ENCODE data around the gene ZNF556. TPM values are rescaled to one million over a fixed set of nuclear protein-coding genes. Genes with fewer than 3 reads are reported as not detected.

The ZNF556 gene
- total RNA-seq, 2 experiments from 2014 or later: 0.09 TPM; not detected in 1

GRCh38 chr19:2858864-2859263, 8.3 kb upstream of the ZNF556 start:
- no peak for DNase-seq (ENCODE audit: low spot score)
- H3K9me3 ChIP-seq (ENCODE audit: low read length): no peaks in the 10 kb centered on the region
- H3K79me2 ChIP-seq (ENCODE audit: insufficient read depth, low read depth, low read length): no peaks in the 10 kb centered on the region
- no peak overlapping the region for H3K4me2 ChIP-seq (ENCODE audit: low read length)
- H3K4me1 ChIP-seq (ENCODE audit: insufficient read depth, low read length, poor library complexity, severe bottlenecking): peaks cover 3% of the 10 kb centered on the region
- H2AFZ ChIP-seq (ENCODE audit: low read length): no peak overlapping the region
- H4K20me1 ChIP-seq (ENCODE audit: insufficient read depth, low read length): no peaks in the 10 kb centered on the region
- H3K4me3 ChIP-seq (ENCODE audit: low read depth, low read length, poor library complexity, severe bottlenecking): no peak overlapping the region
- H3K36me3 ChIP-seq (ENCODE audit: insufficient read depth, low read length): peaks cover 11% of the 10 kb centered on the region
- TF ChIP-seq EZH2phosphoT487 (IDR thresholded peaks at IDR 0.05; ENCODE audit: borderline replicate concordance, low read depth, low read length) (no peak), CTCF (conservative IDR thresholded peaks at IDR 0.05; ENCODE audit: low read length) (no peak)
- H3K27ac ChIP-seq (ENCODE audit: low read depth, low read length, poor library complexity, severe bottlenecking): no peak overlapping the region
- ChIA-PET CTCF (ENCODE audit: unreplicated experiment) (no interaction called here), POLR2A (no interaction called here)
- H3K9me2 ChIP-seq (ENCODE audit: insufficient read depth, low read length): no peaks in the 10 kb centered on the region
- intact Hi-C loops (cut with micrococcal nuclease; ENCODE audit: unreplicated experiment): no loop called here
- no TSS peak for BruUV-seq (replicated peaks)

- no peak overlapping the region for H3K4me2 ChIP-seq (ENCODE audit: low read length)
- CTCF ChIA-PET (ENCODE audit: unreplicated experiment): no interaction called here
- H3K4me1 ChIP-seq (ENCODE audit: insufficient read depth, low read length, poor library complexity, severe bottlenecking): no peaks in the 10 kb centered on the region
- no peaks in the 10 kb centered on the region for H3K9me2 ChIP-seq (ENCODE audit: insufficient read depth, low read length)
- H3K9me3 ChIP-seq (ENCODE audit: low read length): no peaks in the 10 kb centered on the region
- BruUV-seq (replicated peaks): no TSS peak
- H3K27ac ChIP-seq (ENCODE audit: low read depth, low read length, poor library complexity, severe bottlenecking): no peak overlapping the region
- H3K79me2 ChIP-seq (ENCODE audit: insufficient read depth, low read depth, low read length): no peaks in the 10 kb centered on the region
- POLR2A ChIA-PET: no interaction called here
- no peaks in the 10 kb centered on the region for H4K20me1 ChIP-seq (ENCODE audit: insufficient read depth, low read length)
- TF ChIP-seq EZH2phosphoT487 (IDR thresholded peaks at IDR 0.05; ENCODE audit: borderline replicate concordance, low read depth, low read length): no peak
- TF ChIP-seq CTCF (conservative IDR thresholded peaks at IDR 0.05; ENCODE audit: low read length): no peak
- no peaks in the 10 kb centered on the region for H3K36me3 ChIP-seq (ENCODE audit: insufficient read depth, low read length)
- no peak overlapping the region for H3K4me3 ChIP-seq (ENCODE audit: low read depth, low read length, poor library complexity, severe bottlenecking)
- H2AFZ ChIP-seq (ENCODE audit: low read length): no peak overlapping the region
- intact Hi-C loops (cut with micrococcal nuclease; ENCODE audit: unreplicated experiment): no loop called here
- DNase-seq (ENCODE audit: low spot score): no peak
Observed at GRCh38 chr19:2863816-2864215, 3.3 kb upstream of the ZNF556 start.

GRCh38 chr19:2865334-2866100, 1.6 kb upstream of the ZNF556 start:
- H4K20me1 ChIP-seq (ENCODE audit: insufficient read depth, low read length): no peaks in the 10 kb centered on the region
- no peaks in the 10 kb centered on the region for H3K36me3 ChIP-seq (ENCODE audit: insufficient read depth, low read length)
- POLR2A ChIA-PET: interaction anchor here (0.5 kb wide), 1 partner anchor 27 kb away, joined by 3 read pairs; no protein-coding TSS in a partner anchor
- H3K79me2 ChIP-seq (ENCODE audit: insufficient read depth, low read depth, low read length): no peaks in the 10 kb centered on the region
- H3K9me3 ChIP-seq (ENCODE audit: low read length): no peaks in the 10 kb centered on the region
- TF ChIP-seq CTCF (conservative IDR thresholded peaks at IDR 0.05; ENCODE audit: low read length): no peak
- no peak for TF ChIP-seq EZH2phosphoT487 (IDR thresholded peaks at IDR 0.05; ENCODE audit: borderline replicate concordance, low read depth, low read length)
- no TSS peak for BruUV-seq (replicated peaks)
- H3K4me3 ChIP-seq (ENCODE audit: low read depth, low read length, poor library complexity, severe bottlenecking): no peak overlapping the region
- no peak overlapping the region for H3K27ac ChIP-seq (ENCODE audit: low read depth, low read length, poor library complexity, severe bottlenecking)
- CTCF ChIA-PET (ENCODE audit: unreplicated experiment): no interaction called here
- no peak overlapping the region for H2AFZ ChIP-seq (ENCODE audit: low read length)
- intact Hi-C loops (cut with micrococcal nuclease; ENCODE audit: unreplicated experiment): no loop called here
- H3K4me1 ChIP-seq (ENCODE audit: insufficient read depth, low read length, poor library complexity, severe bottlenecking): no peaks in the 10 kb centered on the region
- H3K9me2 ChIP-seq (ENCODE audit: insufficient read depth, low read length): no peaks in the 10 kb centered on the region
- H3K4me2 ChIP-seq (ENCODE audit: low read length): no peak overlapping the region
- DNase-seq (ENCODE audit: low spot score): no peak

All from OCI-LY7 (cell line).